ENCODE data around the gene STRIP2.
"Not testable (repeated sequence)": the region's sequence is repeated elsewhere in the genome, so short reads cannot be mapped to it uniquely, and the experiment has no call there.

The STRIP2 gene

GRCh38 chr7:129494041-129494440, 59.8 kb downstream of the STRIP2 start:
- DNase-seq (ENCODE audit: low read depth) = no peak

GRCh38 chr7:129495987-129496386, 61.8 kb downstream of the STRIP2 start:
- DNase-seq (ENCODE audit: low read depth) = no peak

GRCh38 chr7:129496653-129497052, 62.4 kb downstream of the STRIP2 start:
- DNase-seq (ENCODE audit: low read depth) = no peak

- no peak for DNase-seq (ENCODE audit: low read depth)
Observed at GRCh38 chr7:129497156-129497555, 62.9 kb downstream of the STRIP2 start.

- DNase-seq (ENCODE audit: low read depth) = no peak
Observed at GRCh38 chr7:129498021-129498420, 63.8 kb downstream of the STRIP2 start.

- DNase-seq (ENCODE audit: low read depth) = no peak
Observed at GRCh38 chr7:129499999-129500398, 65.8 kb downstream of the STRIP2 start.

- DNase-seq (ENCODE audit: low read depth) = peak; percentile 90
Observed at GRCh38 chr7:129501760-129502707, 67.8 kb downstream of the STRIP2 start, which contains the start of gene SMKR1. SMKR1 (plus strand) TSS chr7:129502531; CDS start chr7:129502825, 294 bp downstream.

- no peak for DNase-seq (ENCODE audit: low read depth)
Observed at GRCh38 chr7:129502708-129503685, 68.8 kb downstream of the STRIP2 start.

- DNase-seq (ENCODE audit: low read depth) = no peak
Observed at GRCh38 chr7:129503725-129504124, 69.5 kb downstream of the STRIP2 start.

GRCh38 chr7:129512192-129512591, 78.0 kb downstream of the STRIP2 start:
- DNase-seq (ENCODE audit: low read depth) = no peak

GRCh38 chr7:129513546-129513945, 79.3 kb downstream of the STRIP2 start:
- DNase-seq (ENCODE audit: low read depth) = no peak

GRCh38 chr7:129514683-129515082, 80.5 kb downstream of the STRIP2 start:
- DNase-seq (ENCODE audit: low read depth) = no peak

- no peak for DNase-seq (ENCODE audit: low read depth)
Observed at GRCh38 chr7:129515381-129515780, 81.1 kb downstream of the STRIP2 start.

- no peak for DNase-seq (ENCODE audit: low read depth)
Observed at GRCh38 chr7:129517931-129518330, 83.7 kb downstream of the STRIP2 start.

GRCh38 chr7:129519464-129519863, 85.2 kb downstream of the STRIP2 start:
- no peak for DNase-seq (ENCODE audit: low read depth)

- no peak for DNase-seq (ENCODE audit: low read depth)
Observed at GRCh38 chr7:129522088-129522970, 88.1 kb downstream of the STRIP2 start.

GRCh38 chr7:129522971-129523340, 88.7 kb downstream of the STRIP2 start:
- no peak for DNase-seq (ENCODE audit: low read depth)

GRCh38 chr7:129523924-129524323, 89.7 kb downstream of the STRIP2 start:
- no peak for DNase-seq (ENCODE audit: low read depth)

GRCh38 chr7:129524405-129524804, 90.2 kb downstream of the STRIP2 start:
- not testable (repeated sequence) for DNase-seq (ENCODE audit: low read depth)

- DNase-seq (ENCODE audit: low read depth) = no peak
Observed at GRCh38 chr7:129525225-129525862, 91.1 kb downstream of the STRIP2 start.

- no peak for DNase-seq (ENCODE audit: low read depth)
Observed at GRCh38 chr7:129529643-129530042, 95.4 kb downstream of the STRIP2 start.
